Non-pigmented ciliary epithelial cell (primary cell): ENCODE measurements around the gene ZBTB8OS.

Experiments
- DNase-seq: peaks from one replicate; pipeline ENCODE4 v3.0.0-alpha.2; 2010; ENCODE audit warnings: low read depth

Gene ZBTB8OS

GRCh38 chr1:32611859-32612188 lies 38.5 kb downstream of the ZBTB8OS start:
- DNase-seq, result no peak

- no peak for DNase-seq
Observed at GRCh38 chr1:32609180-32609579, 41.2 kb downstream of the ZBTB8OS start.

- no peak for DNase-seq
Observed at GRCh38 chr1:32606565-32607371, 43.6 kb downstream of the ZBTB8OS start.

GRCh38 chr1:32605711-32606424 lies 44.5 kb downstream of the ZBTB8OS start:
- no peak for DNase-seq

DNA sequence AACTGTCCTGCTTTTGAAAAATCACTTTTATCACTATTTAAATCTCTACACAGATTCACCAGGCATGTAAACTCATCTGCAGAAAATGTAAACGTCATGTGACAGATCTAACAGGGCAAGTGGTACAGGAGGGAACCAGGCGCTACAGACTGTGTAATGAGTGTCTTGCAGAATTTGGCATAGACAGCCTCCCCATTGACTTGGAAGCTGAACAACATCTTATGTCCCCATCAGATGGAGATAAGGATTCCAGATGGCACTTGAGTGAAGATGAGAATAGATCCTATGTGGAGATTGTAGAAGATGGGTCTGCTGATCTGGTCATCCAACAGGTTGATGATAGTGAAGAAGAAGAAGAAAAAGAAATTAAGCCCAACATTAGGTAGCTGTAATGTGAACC lies 50.3 kb downstream of the ZBTB8OS start:
- no peak for DNase-seq

GRCh38 chr1:32592943-32593342 lies 57.4 kb downstream of the ZBTB8OS start:
- DNase-seq, result no peak

- DNase-seq, result no peak
Observed at GRCh38 chr1:32580348-32581017, 69.9 kb downstream of the ZBTB8OS start.
